Activated naive CD8-positive, alpha-beta T cell treated with anti-CD3 and anti-CD28 coated beads for 36 hours (primary cell): ENCODE data around the gene CD72. TPM values are rescaled to one million over a fixed set of nuclear protein-coding genes. Genes with fewer than 3 reads are reported as not detected.
A peak's percentile ranks its signal among the peaks of the same experiment; 100 is the strongest.
"Not testable (repeated sequence)": the region's sequence is repeated elsewhere in the genome, so short reads cannot be mapped to it uniquely, and the experiment has no call there.

Source experiments
- DNase-seq: peaks from one replicate; pipeline ENCODE4 v3.0.0; 2021
- H3K27ac Mint-ChIP-seq: one replicate; pipeline ENCODE4 v1.8.0; 2022; ENCODE audit warnings: mild to moderate bottlenecking, moderate library complexity, mixed read lengths
- H3K27me3 Mint-ChIP-seq: one replicate; pipeline ENCODE4 v1.8.0; 2022; ENCODE audit warnings: mild to moderate bottlenecking, mixed read lengths
- H3K36me3 Mint-ChIP-seq: one replicate; pipeline ENCODE4 v1.8.0; 2021; ENCODE audit warnings: mild to moderate bottlenecking, mixed read lengths
- H3K4me1 Mint-ChIP-seq: one replicate; pipeline ENCODE4 v1.8.0; 2021; ENCODE audit warnings: mixed read lengths
- H3K4me3 Mint-ChIP-seq: one replicate; pipeline ENCODE4 v1.8.0; 2022; ENCODE audit warnings: mild to moderate bottlenecking, moderate library complexity, mixed read lengths
- H3K9me3 Mint-ChIP-seq: one replicate; pipeline ENCODE4 v1.8.0; 2022; ENCODE audit warnings: mixed read lengths
- total RNA-seq, 2 experiments: library from RNA; stranded (reverse); gene quantifications; one replicate each; pipeline ENCODE4 v1.2.3, GENCODE V29; 2021

The CD72 gene
- total RNA-seq, 2 experiments from 2014 or later, result 11.4 to 11.5 TPM

- H3K27ac Mint-ChIP-seq, result not testable (repeated sequence)
Observed at GRCh38 chr9:35596907-35597306, 21.3 kb downstream of the CD72 start.

GRCh38 chr9:35594471-35594870 is 23.7 kb downstream of the CD72 start:
- H3K27me3 Mint-ChIP-seq, result no peaks in the 10 kb centered on the region
- H3K9me3 Mint-ChIP-seq, result peaks cover 22% of the 10 kb centered on the region
- no peak overlapping the region for H3K4me3 Mint-ChIP-seq
- no peak for DNase-seq
- H3K4me1 Mint-ChIP-seq, result no peaks in the 10 kb centered on the region
- no peak overlapping the region for H3K27ac Mint-ChIP-seq
- peaks cover 29% of the 10 kb centered on the region for H3K36me3 Mint-ChIP-seq

More at GRCh38 chr9:35596907-35597306, 21.3 kb downstream of the CD72 start:
- not testable (repeated sequence) for H3K4me3 Mint-ChIP-seq, H3K4me1 Mint-ChIP-seq, DNase-seq, H3K27me3 Mint-ChIP-seq
- Mint-ChIP-seq H3K36me3 (peaks cover 26% of the 10 kb centered on the region), H3K9me3 (peaks cover 22% of the 10 kb centered on the region)

GRCh38 chr9:35593581-35593980 is 24.6 kb downstream of the CD72 start:
- DNase-seq, result no peak
- Mint-ChIP-seq H3K27me3 (no peaks in the 10 kb centered on the region), H3K36me3 (peaks cover 29% of the 10 kb centered on the region), H3K27ac (no peak overlapping the region), H3K9me3 (peaks cover 22% of the 10 kb centered on the region), H3K4me3 (no peak overlapping the region), H3K4me1 (no peaks in the 10 kb centered on the region)

GRCh38 chr9:35588506-35588905 is 29.7 kb downstream of the CD72 start:
- H3K4me1 Mint-ChIP-seq, H3K27ac Mint-ChIP-seq, H3K4me3 Mint-ChIP-seq, H3K27me3 Mint-ChIP-seq, DNase-seq: not testable (repeated sequence)
- Mint-ChIP-seq H3K9me3 (peaks cover 19% of the 10 kb centered on the region), H3K36me3 (peaks cover 34% of the 10 kb centered on the region)

GRCh38 chr9:35584681-35585080 is 33.5 kb downstream of the CD72 start:
- not testable (repeated sequence) for H3K4me3 Mint-ChIP-seq, H3K4me1 Mint-ChIP-seq, DNase-seq, H3K27ac Mint-ChIP-seq, H3K27me3 Mint-ChIP-seq
- H3K36me3 Mint-ChIP-seq, result peaks cover 38% of the 10 kb centered on the region
- H3K9me3 Mint-ChIP-seq, result peaks cover 22% of the 10 kb centered on the region

- H3K4me1 Mint-ChIP-seq, DNase-seq, H3K4me3 Mint-ChIP-seq, H3K27ac Mint-ChIP-seq, H3K27me3 Mint-ChIP-seq: not testable (repeated sequence)
- Mint-ChIP-seq H3K36me3 (peaks cover 45% of the 10 kb centered on the region), H3K9me3 (peaks cover 29% of the 10 kb centered on the region)
Observed at GRCh38 chr9:35583521-35583920, 34.7 kb downstream of the CD72 start.

GRCh38 chr9:35579659-35580227 is 38.5 kb downstream of the CD72 start:
- H3K4me1 Mint-ChIP-seq, H3K27me3 Mint-ChIP-seq, DNase-seq, H3K4me3 Mint-ChIP-seq: not testable (repeated sequence)
- peak overlapping the region; percentile 53 for H3K27ac Mint-ChIP-seq
- H3K36me3 Mint-ChIP-seq, result peaks cover 30% of the 10 kb centered on the region
- H3K9me3 Mint-ChIP-seq, result peaks cover 26% of the 10 kb centered on the region

GRCh38 chr9:35579130-35579529 is 39.1 kb downstream of the CD72 start:
- no peak overlapping the region for H3K4me3 Mint-ChIP-seq
- H3K27ac Mint-ChIP-seq, result peak overlapping the region; percentile 53
- peak; percentile 25 for DNase-seq
- peaks cover 26% of the 10 kb centered on the region for H3K9me3 Mint-ChIP-seq
- H3K27me3 Mint-ChIP-seq, result no peaks in the 10 kb centered on the region
- H3K4me1 Mint-ChIP-seq, result peaks cover 8% of the 10 kb centered on the region
- peaks cover 30% of the 10 kb centered on the region for H3K36me3 Mint-ChIP-seq

- Mint-ChIP-seq H3K36me3 (peaks cover 30% of the 10 kb centered on the region), H3K27me3 (no peaks in the 10 kb centered on the region), H3K4me3 (no peak overlapping the region), H3K27ac (no peak overlapping the region), H3K9me3 (peaks cover 26% of the 10 kb centered on the region), H3K4me1 (peaks cover 11% of the 10 kb centered on the region)
- DNase-seq, result no peak
Observed at GRCh38 chr9:35577486-35577885, 40.7 kb downstream of the CD72 start.

- DNase-seq, result no peak
- Mint-ChIP-seq H3K27ac (no peak overlapping the region), H3K36me3 (peaks cover 18% of the 10 kb centered on the region), H3K9me3 (peaks cover 16% of the 10 kb centered on the region), H3K27me3 (no peaks in the 10 kb centered on the region), H3K4me3 (no peak overlapping the region), H3K4me1 (peaks cover 26% of the 10 kb centered on the region)
Observed at GRCh38 chr9:35575478-35575877, 42.7 kb downstream of the CD72 start.

GRCh38 chr9:35574578-35575122 is 43.6 kb downstream of the CD72 start:
- Mint-ChIP-seq H3K4me1 (peaks cover 29% of the 10 kb centered on the region), H3K36me3 (peaks cover 13% of the 10 kb centered on the region), H3K27ac (no peak overlapping the region), H3K9me3 (peaks cover 9% of the 10 kb centered on the region), H3K4me3 (no peak overlapping the region), H3K27me3 (no peaks in the 10 kb centered on the region)
- DNase-seq, result no peak

- H3K27ac Mint-ChIP-seq, result peak overlapping the region; percentile 94
- H3K27me3 Mint-ChIP-seq, result no peaks in the 10 kb centered on the region
- H3K9me3 Mint-ChIP-seq, result no peaks in the 10 kb centered on the region
- H3K4me3 Mint-ChIP-seq, result peak overlapping the region; percentile 42
- peaks cover 8% of the 10 kb centered on the region for H3K36me3 Mint-ChIP-seq
- peak; percentile 65 for DNase-seq
- H3K4me1 Mint-ChIP-seq, result peaks cover 33% of the 10 kb centered on the region
Observed at GRCh38 chr9:35570709-35571504, 47.3 kb downstream of the CD72 start.

GRCh38 chr9:35569206-35569605 is 49.0 kb downstream of the CD72 start:
- Mint-ChIP-seq H3K4me1 (peaks cover 33% of the 10 kb centered on the region), H3K27ac (peak overlapping the region; percentile 94), H3K36me3 (peaks cover 10% of the 10 kb centered on the region), H3K27me3 (no peaks in the 10 kb centered on the region), H3K9me3 (no peaks in the 10 kb centered on the region), H3K4me3 (no peak overlapping the region)
- DNase-seq, result no peak

- no peak overlapping the region for H3K4me3 Mint-ChIP-seq
- no peaks in the 10 kb centered on the region for H3K9me3 Mint-ChIP-seq
- H3K4me1 Mint-ChIP-seq, result peaks cover 33% of the 10 kb centered on the region
- no peak for DNase-seq
- H3K36me3 Mint-ChIP-seq, result peaks cover 10% of the 10 kb centered on the region
- H3K27me3 Mint-ChIP-seq, result no peaks in the 10 kb centered on the region
- no peak overlapping the region for H3K27ac Mint-ChIP-seq
Observed at GRCh38 chr9:35568196-35568595, 50.0 kb downstream of the CD72 start.

- H3K36me3 Mint-ChIP-seq, result peaks cover 10% of the 10 kb centered on the region
- no peak overlapping the region for H3K27ac Mint-ChIP-seq
- no peak for DNase-seq
- peaks cover 23% of the 10 kb centered on the region for H3K4me1 Mint-ChIP-seq
- no peak overlapping the region for H3K4me3 Mint-ChIP-seq
- H3K9me3 Mint-ChIP-seq, result no peaks in the 10 kb centered on the region
- H3K27me3 Mint-ChIP-seq, result no peaks in the 10 kb centered on the region
Observed at GRCh38 chr9:35566417-35566816, 51.8 kb downstream of the CD72 start.
